GM21723 (cell line): ENCODE results near the gene SPSB4.

Experiments
- ATAC-seq: cut with Tn5 transposase; IDR thresholded peaks from one replicate; pipeline ENCODE4 v1.9.1; 2021; ENCODE audit warnings: mild to moderate bottlenecking, moderate library complexity; ENCODE audit not compliant: unreplicated experiment

SPSB4 gene

GRCh38 chr3:141052201-141053069 is 1.3 kb downstream of the SPSB4 start:
- no peak for ATAC-seq

GRCh38 chr3:141055136-141055535 is 4.0 kb downstream of the SPSB4 start:
- ATAC-seq = no peak

GRCh38 chr3:141055536-141056445 is 4.6 kb downstream of the SPSB4 start:
- no peak for ATAC-seq

- no peak for ATAC-seq
Observed at GRCh38 chr3:141056751-141057171, 5.6 kb downstream of the SPSB4 start.

GRCh38 chr3:141057436-141057835 is 6.3 kb downstream of the SPSB4 start:
- no peak for ATAC-seq

GRCh38 chr3:141057946-141058800 is 7.0 kb downstream of the SPSB4 start:
- no peak for ATAC-seq

- no peak for ATAC-seq
Observed at GRCh38 chr3:141058996-141059395, 7.8 kb downstream of the SPSB4 start.

- ATAC-seq = no peak
Observed at GRCh38 chr3:141059816-141060215, 8.7 kb downstream of the SPSB4 start.

GRCh38 chr3:141060327-141060726 is 9.2 kb downstream of the SPSB4 start:
- ATAC-seq = no peak

- no peak for ATAC-seq
Observed at GRCh38 chr3:141063831-141064230, 12.7 kb downstream of the SPSB4 start.

- no peak for ATAC-seq
Observed at GRCh38 chr3:141064255-141064926, 13.2 kb downstream of the SPSB4 start.

GRCh38 chr3:141065258-141065657 is 14.1 kb downstream of the SPSB4 start:
- ATAC-seq = no peak

GRCh38 chr3:141065841-141066805 is 15.0 kb downstream of the SPSB4 start:
- ATAC-seq = no peak

- no peak for ATAC-seq
Observed at GRCh38 chr3:141067206-141067974, 16.2 kb downstream of the SPSB4 start.

GRCh38 chr3:141070229-141070628 is 19.1 kb downstream of the SPSB4 start:
- ATAC-seq = no peak

- ATAC-seq = no peak
Observed at GRCh38 chr3:141070727-141071357, 19.7 kb downstream of the SPSB4 start.

- no peak for ATAC-seq
Observed at GRCh38 chr3:141071681-141072260, 20.6 kb downstream of the SPSB4 start.

GRCh38 chr3:141072950-141073349 is 21.8 kb downstream of the SPSB4 start:
- ATAC-seq = no peak
